HFFc6 (cell line): ENCODE results near the gene BTBD1. TPM values are rescaled to one million over a fixed set of nuclear protein-coding genes. Genes with fewer than 3 reads are reported as not detected.

Experiments
- DNase-seq: peaks from one replicate; pipeline ENCODE4 v3.0.0-alpha.2; 2018
- H3K27ac Mint-ChIP-seq: 2 replicates; pipeline ENCODE4 v1.8.0; 2020; ENCODE audit warnings: mild to moderate bottlenecking, mixed read lengths
- H3K27me3 Mint-ChIP-seq: 2 replicates; pipeline ENCODE4 v1.8.0; 2021; ENCODE audit warnings: mild to moderate bottlenecking, moderate library complexity, mixed read lengths; ENCODE audit not compliant: insufficient read depth
- H3K36me3 Mint-ChIP-seq: 2 replicates; pipeline ENCODE4 v1.8.0; 2021; ENCODE audit warnings: low read depth, mixed read lengths
- H3K4me1 Mint-ChIP-seq: 2 replicates; pipeline ENCODE4 v1.8.0; 2020; ENCODE audit warnings: low read depth, mixed read lengths
- H3K4me3 Mint-ChIP-seq: 2 replicates; pipeline ENCODE4 v1.8.0; 2020; ENCODE audit warnings: mild to moderate bottlenecking, moderate library complexity, mixed read lengths
- H3K9me3 Mint-ChIP-seq: 2 replicates; pipeline ENCODE4 v1.8.0; 2020; ENCODE audit warnings: mild to moderate bottlenecking, mixed read lengths
- CTCF ChIP-seq: fragments of 200-600 bp; sonication (generic); IDR thresholded peaks from 2 replicates; pipeline ENCODE4 v1.5.0; 2021; ENCODE audit warnings: antibody characterized with exemption, mild to moderate bottlenecking
- total RNA-seq, 6 experiments: library from RNA; stranded (reverse); fragmentation: NEBNext Ultra II Directional; extraction: Animal tissue kit (Norgen Biotek cat#: 25700); gene quantifications; 2 replicates in 1 of 6; 3 replicates in 5 of 6; pipeline ENCODE4 v1.2.3, GENCODE V29; 2021

Gene BTBD1
- total RNA-seq, 6 experiments from 2014 or later: 62.2 to 74.8 (median 69.4) TPM

- peaks cover 27% of the 10 kb centered on the region for H3K4me1 Mint-ChIP-seq
- H3K36me3 Mint-ChIP-seq: peaks cover 27% of the 10 kb centered on the region
- H3K4me3 Mint-ChIP-seq: peak overlapping the region; percentile 99
- H3K27ac Mint-ChIP-seq: peak overlapping the region; percentile 90
- H3K27me3 Mint-ChIP-seq: peaks cover 1% of the 10 kb centered on the region; the same call in 1 of the 2 replicates
- peaks cover 4% of the 10 kb centered on the region; the same call in 1 of the 2 replicates for H3K9me3 Mint-ChIP-seq
- DNase-seq: no peak
- TF ChIP-seq CTCF: no peak
These were observed 80.6 kb downstream of the BTBD1 start for GRCh38 chr15:82986442-82986780.

GRCh38 chr15:82985688-82986441 is 81.2 kb downstream of the BTBD1 start, which contains the start of gene RAMAC:
RAMAC (plus strand) TSS chr15:82986210; CDS start chr15:82989019, 2,809 bp downstream.
- peaks cover 4% of the 10 kb centered on the region; the same call in 1 of the 2 replicates for H3K9me3 Mint-ChIP-seq
- TF ChIP-seq CTCF: no peak
- H3K27ac Mint-ChIP-seq: peak within 1 kb of the TSS; percentile 90
- H3K36me3 Mint-ChIP-seq: peaks cover 27% of the 10 kb centered on the region
- peaks cover 27% of the 10 kb centered on the region for H3K4me1 Mint-ChIP-seq
- peak; percentile 94 for DNase-seq
- H3K27me3 Mint-ChIP-seq: no peaks in the 10 kb centered on the region; the same call in 1 of the 2 replicates
- peak within 1 kb of the TSS; percentile 99 for H3K4me3 Mint-ChIP-seq

- peaks cover 4% of the 10 kb centered on the region; the same call in 1 of the 2 replicates for H3K9me3 Mint-ChIP-seq
- peaks cover 14% of the 10 kb centered on the region; the same call in 1 of the 2 replicates for H3K36me3 Mint-ChIP-seq
- H3K4me1 Mint-ChIP-seq: peaks cover 13% of the 10 kb centered on the region
These were observed 86.1 kb downstream of the BTBD1 start for GRCh38 chr15:82980981-82981380.

GRCh38 chr15:82979726-82980125 is 87.3 kb downstream of the BTBD1 start:
- Mint-ChIP-seq H3K9me3 (no peaks in the 10 kb centered on the region), H3K27ac (no peak overlapping the region), H3K36me3 (peaks cover 5% of the 10 kb centered on the region; the same call in 1 of the 2 replicates), H3K4me3 (no peak overlapping the region), H3K4me1 (peaks cover under 1% of the 10 kb centered on the region; the same call in 1 of the 2 replicates), H3K27me3 (no peaks in the 10 kb centered on the region; the same call in 1 of the 2 replicates)
- DNase-seq: no peak
- TF ChIP-seq CTCF: no peak

More at GRCh38 chr15:82980981-82981380, 86.1 kb downstream of the BTBD1 start:
- Mint-ChIP-seq H3K27me3 (no peaks in the 10 kb centered on the region; the same call in 1 of the 2 replicates), H3K4me3 (no peak overlapping the region), H3K27ac (no peak overlapping the region)
- TF ChIP-seq CTCF: no peak
- DNase-seq: no peak

- Mint-ChIP-seq H3K9me3 (no peaks in the 10 kb centered on the region), H3K27ac (no peak overlapping the region), H3K27me3 (no peaks in the 10 kb centered on the region; the same call in 1 of the 2 replicates), H3K4me3 (no peak overlapping the region), H3K4me1 (no peaks in the 10 kb centered on the region), H3K36me3 (no peaks in the 10 kb centered on the region)
- no peak for TF ChIP-seq CTCF
- no peak for DNase-seq
These were observed 88.6 kb downstream of the BTBD1 start for GRCh38 chr15:82978438-82978837.
